HEK293 (cell line): ENCODE data around the gene MSTN.

Experiments
- CTCF ChIA-PET: fragments of 350-600 bp; formaldehyde crosslinking; extraction: SDS; loops from one replicate; lab custom pipeline; 2021; ENCODE audit warnings: antibody characterized with exemption; lab: Yijun Ruan, JAX
- POLR2A ChIA-PET: fragments of 300-600 bp; formaldehyde crosslinking; extraction: SDS; loops from one replicate; lab custom pipeline; 2020; ENCODE audit warnings: antibody characterized with exemption, inconsistent platforms; lab: Yijun Ruan, JAX
- H3K27ac ChIP-seq: fragments of 200-500 bp; sonication (Bioruptor generic); 2 replicates; pipeline ENCODE4 v1.5.1; 2014; ENCODE audit warnings: low read depth, low read length, control low read depth, inconsistent platforms; ENCODE audit errors: extremely low read depth
- H3K36me3 ChIP-seq, 2 experiments: fragments of 200-500 bp in 1 of 2; sonication (Bioruptor generic) in 1 of 2; 1 replicate in 1 of 2; 2 replicates in 1 of 2; pipeline ENCODE4 v1.5.1; 2014 to 2017; ENCODE audit warnings: inconsistent platforms in 2 of 2, low read length in 2 of 2; ENCODE audit not compliant: control insufficient read depth in 2 of 2, insufficient read depth in 1 of 2
- H3K4me1 ChIP-seq: fragments of 200-500 bp; sonication (Bioruptor generic); 2 replicates; pipeline ENCODE4 v1.5.1; 2014; ENCODE audit warnings: mild to moderate bottlenecking, low read length, inconsistent platforms; ENCODE audit not compliant: control insufficient read depth, insufficient read depth
- H3K4me3 ChIP-seq: 2 replicates; pipeline ENCODE4 v1.5.1; 2011; ENCODE audit warnings: low read depth, mild to moderate bottlenecking, control low read depth, low read length, moderate library complexity
- H3K9me3 ChIP-seq: fragments of 200-500 bp; sonication (Bioruptor generic); 2 replicates; pipeline ENCODE4 v1.5.1; 2014; ENCODE audit warnings: low read depth, low read length, inconsistent platforms; ENCODE audit not compliant: control insufficient read depth, insufficient read depth
- HOXC10 ChIP-seq: sonication (generic); formaldehyde crosslinking; IDR thresholded peaks from 2 replicates; pipeline ENCODE4 v1.8.1; 2023; ENCODE audit warnings: mild to moderate bottlenecking, missing genetic modification reagents
- OVOL3 ChIP-seq: fragments of 450-650 bp; formaldehyde crosslinking; IDR thresholded peaks from 2 replicates; pipeline ENCODE4 v1.5.1; 2016; ENCODE audit warnings: missing biosample characterization, missing genetic modification characterization
- REST ChIP-seq: fragments of 450-650 bp; formaldehyde crosslinking; IDR thresholded peaks from 2 replicates; pipeline ENCODE4 v1.5.1; 2016; ENCODE audit warnings: missing biosample characterization, missing genetic modification characterization
- YY1 ChIP-seq: fragments of 450-650 bp; formaldehyde crosslinking; IDR thresholded peaks from 2 replicates; pipeline ENCODE4 v1.5.1; 2018; ENCODE audit warnings: missing biosample characterization, missing genetic modification characterization
- ZBTB11 ChIP-seq: fragments of 450-650 bp; formaldehyde crosslinking; conservative IDR thresholded peaks from 2 replicates; pipeline ENCODE4 v1.5.1; 2016; ENCODE audit warnings: low read depth, missing biosample characterization, missing genetic modification characterization
- ZBTB21 ChIP-seq: fragments of 450-650 bp; formaldehyde crosslinking; IDR thresholded peaks from 2 replicates; pipeline ENCODE4 v1.5.1; 2017; ENCODE audit warnings: missing biosample characterization, missing genetic modification characterization
- ZNF175 ChIP-seq: fragments of 450-650 bp; formaldehyde crosslinking; IDR thresholded peaks from 2 replicates; pipeline ENCODE4 v1.5.1; 2016; ENCODE audit warnings: missing biosample characterization, missing genetic modification characterization
- ZNF211 ChIP-seq: fragments of 450-650 bp; formaldehyde crosslinking; IDR thresholded peaks from 2 replicates; pipeline ENCODE4 v1.5.1; 2016; ENCODE audit warnings: low read depth, missing biosample characterization, missing genetic modification characterization
- ZNF248 ChIP-seq: fragments of 450-650 bp; formaldehyde crosslinking; IDR thresholded peaks from 2 replicates; pipeline ENCODE4 v1.5.1; 2017; ENCODE audit warnings: missing biosample characterization, missing genetic modification characterization
- ZNF324 ChIP-seq: fragments of 450-650 bp; formaldehyde crosslinking; IDR thresholded peaks from 2 replicates; pipeline ENCODE4 v1.5.1; 2016; ENCODE audit warnings: missing biosample characterization, missing genetic modification characterization
- ZNF362 ChIP-seq: fragments of 450-650 bp; formaldehyde crosslinking; IDR thresholded peaks from 2 replicates; pipeline ENCODE4 v1.5.1; 2016; ENCODE audit warnings: missing biosample characterization, missing genetic modification characterization
- ZNF488 ChIP-seq: fragments of 450-650 bp; formaldehyde crosslinking; IDR thresholded peaks from 2 replicates; pipeline ENCODE4 v1.5.1; 2016; ENCODE audit warnings: missing biosample characterization, missing genetic modification characterization
- ZNF513 ChIP-seq: fragments of 450-650 bp; IDR thresholded peaks from 2 replicates; pipeline ENCODE4 v1.5.1; 2018; ENCODE audit warnings: missing biosample characterization, missing genetic modification characterization
- ZNF610 ChIP-seq: fragments of 450-650 bp; formaldehyde crosslinking; IDR thresholded peaks from 2 replicates; pipeline ENCODE4 v1.5.1; 2016; ENCODE audit warnings: missing biosample characterization, missing genetic modification characterization, borderline replicate concordance
- ZNF621 ChIP-seq: fragments of 450-650 bp; formaldehyde crosslinking; IDR thresholded peaks from 2 replicates; pipeline ENCODE4 v1.5.1; 2017; ENCODE audit warnings: missing biosample characterization, missing genetic modification characterization
- ZNF623 ChIP-seq: fragments of 450-650 bp; formaldehyde crosslinking; IDR thresholded peaks from 2 replicates; pipeline ENCODE4 v1.5.1; 2016; ENCODE audit warnings: missing biosample characterization, missing genetic modification characterization
- ZNF639 ChIP-seq: fragments of 450-650 bp; formaldehyde crosslinking; IDR thresholded peaks from 2 replicates; pipeline ENCODE4 v1.5.1; 2016; ENCODE audit warnings: missing biosample characterization, missing genetic modification characterization
- ZSCAN4 ChIP-seq: fragments of 450-650 bp; formaldehyde crosslinking; IDR thresholded peaks from 2 replicates; pipeline ENCODE4 v1.5.1; 2017; ENCODE audit warnings: missing biosample characterization, missing genetic modification characterization

Gene MSTN

GRCh38 chr2:190106783-190107182, 44.3 kb upstream of the MSTN start:
- Histone ChIP-seq H3K36me3 (no peaks in the 10 kb centered on the region), H3K9me3 (no peaks in the 10 kb centered on the region), H3K4me3 (no peak overlapping the region), H3K27ac (no peak overlapping the region), H3K4me1 (no peaks in the 10 kb centered on the region)
- TF ChIP-seq ZNF513, result no peak
- no peak for TF ChIP-seq ZNF324
- no peak for TF ChIP-seq ZNF248 (tag by site-specific recombination)
- TF ChIP-seq ZSCAN4 (tag by site-specific recombination), result no peak
- no peak for TF ChIP-seq HOXC10 (CRISPR knock-in tag)
- no peak for TF ChIP-seq ZNF488 (tag by site-specific recombination)
- no peak for TF ChIP-seq ZNF362 (tag by site-specific recombination)
- TF ChIP-seq ZBTB11 (tag by site-specific recombination), result no peak
- TF ChIP-seq REST (tag by site-specific recombination), result no peak
- TF ChIP-seq ZNF610 (tag by site-specific recombination), result no peak
- TF ChIP-seq ZNF621 (tag by site-specific recombination), result no peak
- no peak for TF ChIP-seq ZNF211 (tag by site-specific recombination)
- no peak for TF ChIP-seq ZNF639 (tag by site-specific recombination)
- TF ChIP-seq YY1 (tag by site-specific recombination), result no peak
- no peak for TF ChIP-seq ZNF175 (tag by site-specific recombination)
- no peak for TF ChIP-seq ZNF623
- no peak for TF ChIP-seq OVOL3
- no peak for TF ChIP-seq ZBTB21
- ChIA-PET CTCF (interaction anchor here (0.7 kb wide), 2 partner anchors 45 to 522 kb away, joined by 3 to 4 read pairs; no protein-coding TSS in a partner anchor), POLR2A (no interaction called here)
